HG02623 (cell line): Measurements from ENCODE around the gene NR1D2.

Experiments used
- ATAC-seq: cut with Tn5 transposase; IDR thresholded peaks from one replicate; pipeline ENCODE4 v1.9.1; 2021; ENCODE audit warnings: moderate library complexity; ENCODE audit not compliant: unreplicated experiment

NR1D2 gene

DNA sequence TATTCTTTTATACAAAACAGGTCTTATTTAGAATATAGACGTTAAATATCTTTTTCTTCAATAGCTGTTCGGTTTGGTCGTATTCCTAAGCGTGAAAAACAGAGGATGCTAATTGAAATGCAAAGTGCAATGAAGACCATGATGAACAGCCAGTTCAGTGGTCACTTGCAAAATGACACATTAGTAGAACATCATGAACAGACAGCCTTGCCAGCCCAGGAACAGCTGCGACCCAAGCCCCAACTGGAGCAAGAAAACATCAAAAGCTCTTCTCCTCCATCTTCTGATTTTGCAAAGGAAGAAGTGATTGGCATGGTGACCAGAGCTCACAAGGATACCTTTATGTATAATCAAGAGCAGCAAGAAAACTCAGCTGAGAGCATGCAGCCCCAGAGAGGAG, 16.8 kb downstream of the NR1D2 start:
- ATAC-seq: no peak

DNA sequence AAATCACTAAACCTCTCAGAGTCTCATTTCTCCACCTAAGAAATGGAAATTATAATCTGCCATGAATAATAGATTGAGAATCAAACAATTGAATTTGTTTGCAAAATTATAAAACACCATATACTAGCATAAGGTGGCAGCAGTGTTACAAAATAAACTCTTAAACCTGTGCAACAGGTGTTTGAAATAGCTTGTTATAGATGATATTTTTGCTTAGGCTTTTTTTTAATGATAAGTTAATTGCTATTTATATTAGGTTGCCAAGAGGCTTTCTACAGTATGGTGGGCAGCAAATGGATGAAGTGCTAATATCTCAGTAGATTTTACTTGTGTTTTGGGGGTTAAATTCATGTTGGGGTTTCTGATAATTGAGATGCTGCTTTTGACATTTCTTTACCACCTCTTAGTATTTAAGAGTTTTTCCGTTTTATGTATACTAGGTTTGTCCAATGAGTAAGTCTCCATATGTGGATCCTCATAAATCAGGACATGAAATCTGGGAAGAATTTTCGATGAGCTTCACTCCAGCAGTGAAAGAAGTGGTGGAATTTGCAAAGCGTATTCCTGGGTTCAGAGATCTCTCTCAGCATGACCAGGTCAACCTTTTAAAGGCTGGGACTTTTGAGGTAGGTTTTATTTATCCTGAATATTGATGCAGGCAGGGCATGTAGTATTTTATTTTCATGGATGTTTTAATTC, 19.6 kb downstream of the NR1D2 start:
- ATAC-seq: no peak

DNA sequence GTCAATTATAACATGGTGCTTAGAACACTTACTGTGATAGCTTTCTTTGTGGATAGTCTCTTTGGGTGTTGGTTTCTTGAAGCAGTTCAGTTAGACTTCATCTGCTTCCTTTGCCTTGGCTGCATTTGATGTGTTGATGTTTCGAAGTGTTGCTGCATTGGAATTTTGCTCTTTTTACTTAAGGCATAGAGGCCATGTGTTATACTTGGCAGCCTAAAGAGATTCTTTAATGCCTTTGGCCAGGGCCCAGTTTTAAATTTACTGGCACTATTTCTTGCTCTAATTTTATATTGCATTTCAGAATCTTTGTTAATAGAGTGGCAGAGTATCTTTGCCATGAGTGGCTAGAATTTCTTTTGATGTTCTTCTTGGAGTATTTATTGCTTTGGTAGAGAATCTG, 21.2 kb downstream of the NR1D2 start:
- no peak for ATAC-seq

- ATAC-seq: no peak
These were observed 23.5 kb downstream of the NR1D2 start for GRCh38 chr3:23968463-23969184.

- ATAC-seq: no peak
These were observed 24.3 kb downstream of the NR1D2 start for GRCh38 chr3:23969393-23969792.

- ATAC-seq: no peak
These were observed 26.6 kb downstream of the NR1D2 start for GRCh38 chr3:23971684-23972083.

- ATAC-seq: no peak
These were observed 31.5 kb downstream of the NR1D2 start for GRCh38 chr3:23976555-23976954.

DNA sequence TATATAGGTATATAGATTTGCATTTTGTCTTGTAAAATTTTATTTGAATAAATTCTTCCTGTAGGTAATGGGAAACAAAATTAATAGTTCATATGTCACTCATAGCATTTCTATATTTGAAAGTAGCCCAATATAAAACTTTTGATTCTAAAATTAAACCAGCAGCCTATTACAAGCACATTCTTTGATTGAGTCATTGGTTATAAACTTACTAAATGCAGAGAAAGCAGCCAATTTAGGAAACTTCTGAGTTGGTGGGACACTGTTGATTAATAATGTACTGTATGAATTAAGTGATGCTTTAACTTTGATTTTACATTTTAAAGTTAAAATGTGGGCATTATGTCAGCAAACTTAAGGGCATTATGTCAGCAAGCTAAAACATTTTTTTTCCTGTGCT, 34.5 kb downstream of the NR1D2 start:
- no peak for ATAC-seq

DNA sequence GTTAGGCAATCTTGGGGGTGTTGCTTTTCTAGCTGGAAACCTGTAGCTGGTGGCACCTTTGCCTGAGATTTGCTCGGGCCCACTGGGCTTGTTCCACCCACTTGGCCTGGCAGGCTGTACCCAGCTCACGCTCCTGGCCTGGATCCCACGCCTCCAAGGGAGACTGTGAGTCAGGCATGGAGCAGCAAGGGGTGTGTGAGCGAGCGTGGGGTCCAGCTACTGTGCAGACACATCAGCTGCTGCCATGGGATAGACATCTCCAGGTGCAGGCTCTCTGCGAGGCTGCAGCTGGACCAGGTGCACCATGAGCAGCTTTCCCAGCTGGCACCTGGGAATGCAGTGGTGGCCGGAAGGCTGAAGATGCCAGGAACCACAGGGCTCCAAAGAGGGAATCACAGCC, 36.0 kb downstream of the NR1D2 start:
- ATAC-seq: no peak

DNA sequence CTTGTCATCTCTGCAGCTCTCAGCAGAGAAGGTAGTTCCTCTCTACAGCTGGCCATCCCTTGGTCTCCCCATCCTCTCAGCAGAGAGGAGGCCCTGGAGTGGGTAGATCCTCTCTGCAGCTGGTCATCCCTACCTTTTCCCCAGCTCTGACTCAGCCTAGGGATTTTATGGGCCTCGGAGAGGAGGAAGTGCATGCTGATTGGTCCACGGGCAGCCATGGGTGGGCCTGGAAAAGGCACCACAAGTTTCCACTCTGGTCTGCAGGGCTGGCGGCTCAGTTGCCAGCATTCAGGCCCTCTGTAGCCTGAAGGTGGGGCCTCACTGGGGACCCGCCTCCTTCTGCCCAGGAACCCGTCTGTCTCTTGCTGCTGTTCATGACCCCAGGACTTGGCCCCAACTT, 36.9 kb downstream of the NR1D2 start:
- ATAC-seq: no peak

DNA sequence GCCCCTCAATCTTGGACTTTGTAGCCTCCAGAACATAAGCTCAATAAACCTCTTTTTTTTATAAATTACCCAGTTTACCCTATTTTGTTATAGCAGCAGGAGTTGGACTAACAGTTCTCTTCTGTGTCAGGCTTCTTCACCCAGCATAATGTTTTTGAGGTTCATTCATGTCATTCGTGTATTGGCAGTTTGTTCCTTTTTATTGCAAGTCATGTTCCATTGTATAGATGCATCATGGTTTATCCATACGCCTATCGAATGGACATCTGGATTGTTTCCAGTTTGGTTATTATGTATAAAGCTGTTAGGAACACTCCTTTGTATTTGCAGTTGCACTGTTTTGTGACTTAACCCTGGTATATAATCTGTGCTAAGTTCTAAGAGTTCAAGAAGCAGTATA, 39.8 kb downstream of the NR1D2 start:
- ATAC-seq: no peak

GRCh38 chr3:23985747-23986544, 40.9 kb downstream of the NR1D2 start:
- no peak for ATAC-seq

DNA sequence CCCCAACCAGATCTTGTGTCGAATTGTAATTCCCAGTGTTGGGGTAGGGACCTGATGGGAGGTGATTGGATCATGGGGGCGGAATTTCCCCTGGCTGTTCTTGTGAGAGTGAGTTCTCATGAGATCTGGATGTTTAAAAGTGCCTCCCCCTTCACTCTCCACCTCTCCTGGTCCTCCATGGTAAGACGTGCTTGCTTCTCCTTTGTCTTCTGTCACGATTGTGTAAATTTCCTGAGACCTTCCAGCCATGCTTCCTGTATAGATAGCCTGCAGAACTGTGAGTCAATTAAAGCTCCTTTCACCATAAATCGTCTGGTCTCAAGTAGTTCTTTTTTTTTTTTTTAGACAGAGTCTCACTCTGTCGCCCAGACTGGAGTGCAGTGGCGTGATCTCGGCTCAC, 42.3 kb downstream of the NR1D2 start:
- no peak for ATAC-seq

DNA sequence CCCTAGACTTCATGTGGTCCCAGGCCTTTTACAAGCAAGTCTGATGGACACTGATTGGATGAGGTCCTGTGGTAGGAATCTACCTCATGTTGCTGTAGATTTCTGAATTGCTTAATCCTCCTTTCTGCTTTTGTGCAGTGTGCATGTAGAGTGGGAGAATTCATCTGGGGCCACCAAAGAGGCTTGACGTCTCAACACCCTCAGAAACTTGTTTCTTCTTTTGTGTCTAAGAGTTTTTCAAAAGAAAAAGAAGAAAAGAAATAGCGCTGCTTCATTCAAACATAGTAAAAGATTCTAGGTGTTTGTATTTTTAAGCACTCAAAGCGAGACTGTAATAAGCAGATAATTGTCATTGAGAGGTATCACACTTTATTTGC, 46.2 kb downstream of the NR1D2 start:
- ATAC-seq: no peak

GRCh38 chr3:23991683-23992628, 46.9 kb downstream of the NR1D2 start:
- no peak for ATAC-seq

- ATAC-seq: no peak
These were observed 48.6 kb downstream of the NR1D2 start for GRCh38 chr3:23993556-23994243.

DNA sequence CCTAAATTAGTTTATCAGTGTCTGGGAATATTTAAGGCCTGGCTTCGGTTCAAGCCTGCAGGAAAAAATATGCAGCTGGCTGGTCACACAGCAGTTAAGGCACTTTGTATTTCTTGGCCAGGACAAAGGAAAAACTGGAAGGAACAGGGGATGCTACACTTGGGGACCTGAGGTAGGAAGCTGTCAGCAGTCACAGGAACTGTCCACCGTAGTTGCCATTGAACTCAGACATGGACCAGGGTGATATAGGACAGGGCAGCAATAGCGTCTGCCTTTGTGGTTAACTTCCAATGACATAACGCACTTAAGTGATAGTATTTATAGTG, 49.1 kb downstream of the NR1D2 start:
- no peak for ATAC-seq

DNA sequence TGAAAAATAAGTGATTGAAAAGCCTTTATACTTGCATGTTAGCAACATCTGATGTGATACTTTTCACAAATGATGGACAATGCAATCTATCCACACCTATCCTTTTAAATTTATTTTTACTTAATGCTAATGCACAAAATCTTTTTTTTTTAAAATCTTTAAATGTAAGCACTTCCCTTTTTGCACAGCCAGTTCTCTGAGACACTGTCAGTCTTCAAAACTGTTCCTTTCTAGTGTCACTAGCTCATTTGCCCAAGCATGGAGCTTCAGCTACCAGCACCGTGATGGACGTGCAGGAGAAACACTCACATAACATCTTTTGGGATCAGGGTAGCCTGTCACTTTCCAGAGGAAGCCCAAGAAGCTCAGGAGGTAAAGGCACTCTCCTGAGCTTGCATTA, 50.1 kb downstream of the NR1D2 start:
- ATAC-seq: no peak

GRCh38 chr3:23996095-23996524, 51.0 kb downstream of the NR1D2 start:
- ATAC-seq: no peak

GRCh38 chr3:23999012-23999641, 54.0 kb downstream of the NR1D2 start:
- ATAC-seq: no peak
